Measurements from ENCODE around the gene ANKS6. TPM values are rescaled to one million over a fixed set of nuclear protein-coding genes. Genes with fewer than 3 reads are reported as not detected.

ANKS6 gene
- total and polyA plus RNA-seq, 5 experiments from 2014 or later, result 6.3 to 18.1 (median 12.7) TPM

GRCh38 chr9:98798254-98798653 is 1.9 kb upstream of the ANKS6 start:
- Mint-ChIP-seq H3K9me3 (peaks cover 0 to 13% (median 3%) of the 10 kb centered on the region in 9 donors), H3K4me3 (peak overlapping the region in 6 of 10 donors; percentile 44 to 94 (median 63)), H3K27me3 (peaks cover 0 to 6% (median 2%) of the 10 kb centered on the region in 5 donors), H3K36me3 (peaks cover 0 to 10% (median 8%) of the 10 kb centered on the region in 3 donors), H3K4me1 (peaks cover 15 to 25% (median 23%) of the 10 kb centered on the region in 4 donors), H3K27ac (no peak overlapping the region)
- ATAC-seq (no peak), DNase-seq (no peak)
- POLR2A ChIA-PET, result interaction anchor here (3.4 kb wide), 1 partner anchor 10 kb away, joined by 19 read pairs; the partner anchor contains the start of gene GALNT12

GRCh38 chr9:98797491-98797890 is 1.1 kb upstream of the ANKS6 start:
- peaks cover 0 to 6% (median 2%) of the 10 kb centered on the region in 5 donors for H3K27me3 Mint-ChIP-seq
- POLR2A ChIA-PET, result interaction anchor here (3.4 kb wide), 1 partner anchor 10 kb away, joined by 19 read pairs; the partner anchor contains the start of gene GALNT12
- H3K27ac Mint-ChIP-seq, result peak overlapping the region in 4 of 10 donors; percentile 53 to 83 (median 62)
- H3K4me3 Mint-ChIP-seq, result peak overlapping the region; percentile 58 to 97 (median 86)
- no peak for DNase-seq
- peaks cover 0 to 13% (median 3%) of the 10 kb centered on the region in 9 donors for H3K9me3 Mint-ChIP-seq
- H3K36me3 Mint-ChIP-seq, result peaks cover 0 to 10% (median 8%) of the 10 kb centered on the region in 3 donors
- no peak for ATAC-seq
- H3K4me1 Mint-ChIP-seq, result peaks cover 18 to 29% (median 27%) of the 10 kb centered on the region in 4 donors

GRCh38 chr9:98795970-98796363 is 388 bp downstream of the ANKS6 start:
- peak in 4 of 10 donors; percentile 3 to 23 (median 18) for DNase-seq
- peak; percentile 26 to 42 for ATAC-seq
- Mint-ChIP-seq H3K4me3 (peak overlapping the region; percentile 62 to 94 (median 83)), H3K36me3 (peaks cover 0 to 10% (median 8%) of the 10 kb centered on the region in 3 donors), H3K9me3 (peaks cover 0 to 13% (median 3%) of the 10 kb centered on the region in 9 donors), H3K27me3 (no peaks in the 10 kb centered on the region), H3K4me1 (peaks cover 27 to 45% (median 38%) of the 10 kb centered on the region in 4 donors), H3K27ac (peak overlapping the region in 3 of 10 donors; percentile 34 to 82 (median 68))
- POLR2A ChIA-PET, result interaction anchor here (3.4 kb wide), 1 partner anchor 12 kb away, joined by 19 read pairs; the partner anchor contains the start of gene GALNT12

- Mint-ChIP-seq H3K27ac (peak overlapping the region in 8 of 10 donors; percentile 3 to 82 (median 50)), H3K4me1 (peaks cover 28 to 46% (median 40%) of the 10 kb centered on the region in 4 donors), H3K36me3 (peaks cover 0 to 10% (median 8%) of the 10 kb centered on the region in 3 donors), H3K4me3 (peak overlapping the region; percentile 62 to 94 (median 83)), H3K27me3 (no peaks in the 10 kb centered on the region), H3K9me3 (peaks cover 0 to 13% (median 3%) of the 10 kb centered on the region in 9 donors)
- DNase-seq (no peak), ATAC-seq (no peak)
- POLR2A ChIA-PET, result no interaction called here
Observed at GRCh38 chr9:98795295-98795955, 930 bp downstream of the ANKS6 start.

- peak overlapping the region; percentile 62 to 94 (median 83) for H3K4me3 Mint-ChIP-seq
- H3K9me3 Mint-ChIP-seq, result peaks cover 0 to 13% (median 3%) of the 10 kb centered on the region in 9 donors
- no peak for DNase-seq
- no peaks in the 10 kb centered on the region for H3K27me3 Mint-ChIP-seq
- POLR2A ChIA-PET, result no interaction called here
- peaks cover 0 to 10% (median 8%) of the 10 kb centered on the region in 3 donors for H3K36me3 Mint-ChIP-seq
- no peak for ATAC-seq
- peaks cover 28 to 46% (median 40%) of the 10 kb centered on the region in 4 donors for H3K4me1 Mint-ChIP-seq
- peak overlapping the region in 8 of 10 donors; percentile 3 to 63 (median 24) for H3K27ac Mint-ChIP-seq
Observed at GRCh38 chr9:98794802-98795201, 1.6 kb downstream of the ANKS6 start.

GRCh38 chr9:98793031-98793430 is 3.3 kb downstream of the ANKS6 start:
- H3K4me3 Mint-ChIP-seq, result peak overlapping the region in 1 of 10 donors; percentile 41
- peak overlapping the region in 1 of 10 donors; percentile 50 for H3K27ac Mint-ChIP-seq
- peaks cover 28 to 46% (median 40%) of the 10 kb centered on the region in 4 donors for H3K4me1 Mint-ChIP-seq
- no peak for ATAC-seq
- H3K36me3 Mint-ChIP-seq, result peaks cover under 1 to 9% (median under 1%) of the 10 kb centered on the region in 3 donors
- no peaks in the 10 kb centered on the region for H3K27me3 Mint-ChIP-seq
- DNase-seq, result no peak
- peaks cover 0 to 3% (median 0%) of the 10 kb centered on the region in 9 donors for H3K9me3 Mint-ChIP-seq
- POLR2A ChIA-PET, result no interaction called here

GRCh38 chr9:98791608-98792490 is 4.5 kb downstream of the ANKS6 start:
- Mint-ChIP-seq H3K36me3 (peaks cover 0 to 9% (median 0%) of the 10 kb centered on the region in 3 donors), H3K27ac (peak overlapping the region in 2 of 10 donors; percentile 15 to 18), H3K9me3 (no peaks in the 10 kb centered on the region), H3K4me1 (peaks cover 24 to 40% (median 34%) of the 10 kb centered on the region in 4 donors), H3K4me3 (peak overlapping the region in 1 of 10 donors; percentile 18), H3K27me3 (no peaks in the 10 kb centered on the region)
- ATAC-seq, result no peak
- POLR2A ChIA-PET, result interaction anchor here (0.6 kb wide), 1 partner anchor 1299 kb away, joined by 3 read pairs; no protein-coding TSS in a partner anchor
- DNase-seq, result no peak

GRCh38 chr9:98790842-98791607 is 5.3 kb downstream of the ANKS6 start:
- H3K4me1 Mint-ChIP-seq, result peaks cover 22 to 39% (median 34%) of the 10 kb centered on the region in 4 donors
- DNase-seq, result peak; percentile 21 to 68 (median 44)
- H3K9me3 Mint-ChIP-seq, result no peaks in the 10 kb centered on the region
- peak overlapping the region in 2 of 10 donors; percentile 18 to 54 for H3K4me3 Mint-ChIP-seq
- peak overlapping the region in 3 of 10 donors; percentile 19 to 53 (median 21) for H3K27ac Mint-ChIP-seq
- peaks cover 0 to 9% (median 0%) of the 10 kb centered on the region in 3 donors for H3K36me3 Mint-ChIP-seq
- H3K27me3 Mint-ChIP-seq, result no peaks in the 10 kb centered on the region
- ATAC-seq, result peak; percentile 59 to 71
- POLR2A ChIA-PET, result no interaction called here

- peaks cover 17 to 33% (median 29%) of the 10 kb centered on the region in 4 donors for H3K4me1 Mint-ChIP-seq
Observed at GRCh38 chr9:98790134-98790841, 6.1 kb downstream of the ANKS6 start.

GRCh38 chr9:98789483-98790133 is 6.7 kb downstream of the ANKS6 start:
- Mint-ChIP-seq H3K9me3 (no peaks in the 10 kb centered on the region), H3K27ac (no peak overlapping the region), H3K4me3 (no peak overlapping the region), H3K36me3 (peaks cover 0 to 9% (median 0%) of the 10 kb centered on the region in 3 donors), H3K4me1 (peaks cover 13 to 26% (median 22%) of the 10 kb centered on the region in 4 donors), H3K27me3 (no peaks in the 10 kb centered on the region)
- DNase-seq (no peak), ATAC-seq (no peak)
- POLR2A ChIA-PET, result interaction anchor here (0.7 kb wide), 1 partner anchor 19 kb away, joined by 3 read pairs; no protein-coding TSS in a partner anchor

More at GRCh38 chr9:98790134-98790841, 6.1 kb downstream of the ANKS6 start:
- Mint-ChIP-seq H3K27ac (no peak overlapping the region), H3K27me3 (no peaks in the 10 kb centered on the region), H3K4me3 (no peak overlapping the region), H3K36me3 (peaks cover 0 to 9% (median 0%) of the 10 kb centered on the region in 3 donors), H3K9me3 (no peaks in the 10 kb centered on the region)
- POLR2A ChIA-PET, result no interaction called here
- ATAC-seq (no peak), DNase-seq (no peak)
